SU-DHL-6 (cell line): Measurements from ENCODE around the gene ZCCHC12.

Experiments used
- EZH2phosphoT487 ChIP-seq: fragments of 200-600 bp; sonication (generic), shearing (Covaris generic); conservative IDR thresholded peaks from 2 replicates; pipeline ENCODE4 v1.6.1; 2018; ENCODE audit warnings: mild to moderate bottlenecking, antibody characterized with exemption, low read length, moderate library complexity, mixed read lengths
- TF ChIP-seq, protein P1 (sequence below): fragments of 200-600 bp; sonication (generic); IDR thresholded peaks from one replicate; pipeline ENCODE4 v1.5.1; 2017; ENCODE audit warnings: antibody characterized with exemption, mild to moderate bottlenecking, low read length, moderate library complexity; ENCODE audit not compliant: insufficient read depth, poor library complexity, severe bottlenecking

- TF ChIP-seq, protein P1, sequence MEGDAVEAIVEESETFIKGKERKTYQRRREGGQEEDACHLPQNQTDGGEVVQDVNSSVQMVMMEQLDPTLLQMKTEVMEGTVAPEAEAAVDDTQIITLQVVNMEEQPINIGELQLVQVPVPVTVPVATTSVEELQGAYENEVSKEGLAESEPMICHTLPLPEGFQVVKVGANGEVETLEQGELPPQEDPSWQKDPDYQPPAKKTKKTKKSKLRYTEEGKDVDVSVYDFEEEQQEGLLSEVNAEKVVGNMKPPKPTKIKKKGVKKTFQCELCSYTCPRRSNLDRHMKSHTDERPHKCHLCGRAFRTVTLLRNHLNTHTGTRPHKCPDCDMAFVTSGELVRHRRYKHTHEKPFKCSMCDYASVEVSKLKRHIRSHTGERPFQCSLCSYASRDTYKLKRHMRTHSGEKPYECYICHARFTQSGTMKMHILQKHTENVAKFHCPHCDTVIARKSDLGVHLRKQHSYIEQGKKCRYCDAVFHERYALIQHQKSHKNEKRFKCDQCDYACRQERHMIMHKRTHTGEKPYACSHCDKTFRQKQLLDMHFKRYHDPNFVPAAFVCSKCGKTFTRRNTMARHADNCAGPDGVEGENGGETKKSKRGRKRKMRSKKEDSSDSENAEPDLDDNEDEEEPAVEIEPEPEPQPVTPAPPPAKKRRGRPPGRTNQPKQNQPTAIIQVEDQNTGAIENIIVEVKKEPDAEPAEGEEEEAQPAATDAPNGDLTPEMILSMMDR: no peak
- TF ChIP-seq EZH2phosphoT487: no peak
Observed at GRCh38 chrX:118862979-118863378, 39.4 kb downstream of the ZCCHC12 start.
